Hematopoietic multipotent progenitor cell treated with erythropoietin and hydrocortisone succinate and interleukin-3 and kit ligand, for 6 days (in vitro differentiated cells): ENCODE data around the gene SERPINB11.
A peak's percentile ranks its signal among the peaks of the same experiment; 100 is the strongest.
"Not testable (repeated sequence)": the region's sequence is repeated elsewhere in the genome, so short reads cannot be mapped to it uniquely, and the experiment has no call there.

Source experiments
- DNase-seq: peaks from one replicate; pipeline ENCODE4 v3.0.0-alpha.2; 2015

SERPINB11 gene

GRCh38 chr18:63730773-63731172, 28.0 kb downstream of the SERPINB11 start:
- no peak for DNase-seq

- DNase-seq = no peak
These were observed 28.5 kb downstream of the SERPINB11 start for GRCh38 chr18:63731215-63731614.

GRCh38 chr18:63736876-63737275, 34.1 kb downstream of the SERPINB11 start:
- no peak for DNase-seq

- DNase-seq = peak; percentile 2
These were observed 39.0 kb downstream of the SERPINB11 start for GRCh38 chr18:63741769-63742168.

- DNase-seq = no peak
These were observed 44.2 kb downstream of the SERPINB11 start for GRCh38 chr18:63747006-63747405.

- DNase-seq = no peak
These were observed 46.7 kb downstream of the SERPINB11 start for GRCh38 chr18:63749489-63749888.

- DNase-seq = no peak
These were observed 49.9 kb downstream of the SERPINB11 start for GRCh38 chr18:63752636-63753035.

- no peak for DNase-seq
These were observed 50.9 kb downstream of the SERPINB11 start for GRCh38 chr18:63753676-63754075.

GRCh38 chr18:63757541-63757940, 54.8 kb downstream of the SERPINB11 start:
- DNase-seq = no peak

GRCh38 chr18:63758615-63759240, 56.0 kb downstream of the SERPINB11 start:
- DNase-seq = no peak

- not testable (repeated sequence) for DNase-seq
These were observed 57.0 kb downstream of the SERPINB11 start for GRCh38 chr18:63759786-63760185.

- DNase-seq = no peak
These were observed 59.8 kb downstream of the SERPINB11 start for GRCh38 chr18:63762518-63762917.

GRCh38 chr18:63763831-63764600, 61.3 kb downstream of the SERPINB11 start:
- no peak for DNase-seq

GRCh38 chr18:63765837-63766236, 63.1 kb downstream of the SERPINB11 start:
- DNase-seq = no peak
